DND-41 (cell line): Measurements from ENCODE around the gene RAB30.

Experiments
- EZH2 ChIP-seq: IDR thresholded peaks from 3 replicates; pipeline ENCODE4 v1.6.1; 2012; ENCODE audit warnings: borderline replicate concordance, low read depth, mild to moderate bottlenecking, moderate library complexity, low read length, inconsistent platforms; ENCODE audit not compliant: severe bottlenecking
- TF ChIP-seq, protein P1 (sequence below): IDR thresholded peaks from 2 replicates; pipeline ENCODE4 v1.5.1; 2012; ENCODE audit warnings: borderline replicate concordance, low read length, moderate library complexity, mild to moderate bottlenecking; ENCODE audit not compliant: poor library complexity, severe bottlenecking; ENCODE audit errors: extremely low read depth

- TF ChIP-seq, protein P1, sequence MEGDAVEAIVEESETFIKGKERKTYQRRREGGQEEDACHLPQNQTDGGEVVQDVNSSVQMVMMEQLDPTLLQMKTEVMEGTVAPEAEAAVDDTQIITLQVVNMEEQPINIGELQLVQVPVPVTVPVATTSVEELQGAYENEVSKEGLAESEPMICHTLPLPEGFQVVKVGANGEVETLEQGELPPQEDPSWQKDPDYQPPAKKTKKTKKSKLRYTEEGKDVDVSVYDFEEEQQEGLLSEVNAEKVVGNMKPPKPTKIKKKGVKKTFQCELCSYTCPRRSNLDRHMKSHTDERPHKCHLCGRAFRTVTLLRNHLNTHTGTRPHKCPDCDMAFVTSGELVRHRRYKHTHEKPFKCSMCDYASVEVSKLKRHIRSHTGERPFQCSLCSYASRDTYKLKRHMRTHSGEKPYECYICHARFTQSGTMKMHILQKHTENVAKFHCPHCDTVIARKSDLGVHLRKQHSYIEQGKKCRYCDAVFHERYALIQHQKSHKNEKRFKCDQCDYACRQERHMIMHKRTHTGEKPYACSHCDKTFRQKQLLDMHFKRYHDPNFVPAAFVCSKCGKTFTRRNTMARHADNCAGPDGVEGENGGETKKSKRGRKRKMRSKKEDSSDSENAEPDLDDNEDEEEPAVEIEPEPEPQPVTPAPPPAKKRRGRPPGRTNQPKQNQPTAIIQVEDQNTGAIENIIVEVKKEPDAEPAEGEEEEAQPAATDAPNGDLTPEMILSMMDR: no peak
- no peak for TF ChIP-seq EZH2
Observed at GRCh38 chr11:83088965-83089364, 17.3 kb upstream of the RAB30 start.
